NCI-H526 treated with DMSO at 0.1 percent for 48 hours (cell line): ENCODE results near the gene TBC1D8B.
"Not testable (repeated sequence)": the region's sequence is repeated elsewhere in the genome, so short reads cannot be mapped to it uniquely, and the experiment has no call there.

Experiments used
- DNase-seq: peaks from one replicate; lab custom pipeline; 2025; lab: John Stamatoyannopoulos, UW

The TBC1D8B gene

DNA sequence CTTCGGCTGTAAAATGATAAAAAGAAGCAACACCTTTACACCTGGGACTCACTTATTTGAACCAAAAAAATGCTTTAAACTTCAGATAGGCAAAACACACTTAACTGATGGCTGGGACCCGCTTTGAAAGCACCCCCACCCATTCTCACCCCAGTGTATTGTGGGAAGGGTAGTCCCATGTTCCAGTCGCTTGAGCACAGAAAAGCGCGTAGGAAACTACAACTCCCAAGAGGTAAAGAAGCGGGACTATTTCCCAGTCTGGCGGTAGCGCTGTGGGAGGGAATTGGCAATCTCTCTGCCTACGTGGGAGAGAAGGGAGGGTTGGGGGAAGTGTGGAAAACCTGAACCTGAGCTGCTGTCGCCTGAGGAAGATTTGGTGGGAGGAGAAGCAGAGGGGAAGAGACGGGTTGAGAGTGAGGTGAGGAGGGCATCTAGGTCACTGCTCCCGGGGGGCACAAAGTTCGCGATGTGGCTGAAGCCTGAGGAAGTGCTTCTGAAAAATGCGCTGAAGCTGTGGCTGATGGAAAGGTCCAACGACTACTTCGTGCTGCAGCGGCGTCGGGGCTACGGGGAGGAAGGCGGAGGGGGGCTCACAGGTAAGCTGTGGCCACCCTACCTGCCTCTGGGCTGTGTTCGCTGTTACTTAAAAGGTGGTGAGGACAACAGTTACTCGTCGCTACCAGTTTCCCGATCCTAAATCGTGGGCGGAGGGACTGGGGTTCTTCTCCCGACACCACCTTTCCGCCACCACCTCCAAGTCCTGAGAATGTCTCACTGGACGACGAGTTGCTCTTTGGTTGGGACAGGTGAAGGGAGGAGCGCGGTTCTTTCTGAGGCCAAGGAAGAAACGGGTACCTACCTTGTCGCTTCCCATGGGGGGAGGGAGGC lies at the start of gene TBC1D8B:
Gene TBC1D8B (plus strand): TSS at position 286 of the 888 bp plus-strand sequence. CDS start 181 bp downstream, at position 467.
- DNase-seq, result peak; percentile 76

DNA sequence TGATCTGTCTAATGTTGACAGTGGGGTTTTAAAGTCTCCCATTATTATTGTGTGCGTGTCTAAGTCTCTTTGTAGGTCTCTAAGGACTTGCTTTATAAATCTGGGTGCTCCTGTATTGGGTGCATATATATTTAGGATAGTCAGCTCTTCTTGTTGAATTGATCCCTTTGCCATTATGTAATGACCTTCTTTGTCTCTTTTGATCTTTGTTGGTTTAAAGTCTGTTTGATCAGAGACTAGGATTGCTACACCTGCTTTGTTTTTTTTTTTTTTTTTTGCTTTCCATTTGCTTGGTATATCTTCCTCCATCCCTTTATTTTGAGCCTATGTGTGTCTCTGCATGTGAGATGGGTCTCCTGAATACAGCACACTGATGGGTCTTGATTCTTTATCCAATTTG lies 33.2 kb upstream of the TBC1D8B start:
- DNase-seq, result not testable (repeated sequence)

DNA sequence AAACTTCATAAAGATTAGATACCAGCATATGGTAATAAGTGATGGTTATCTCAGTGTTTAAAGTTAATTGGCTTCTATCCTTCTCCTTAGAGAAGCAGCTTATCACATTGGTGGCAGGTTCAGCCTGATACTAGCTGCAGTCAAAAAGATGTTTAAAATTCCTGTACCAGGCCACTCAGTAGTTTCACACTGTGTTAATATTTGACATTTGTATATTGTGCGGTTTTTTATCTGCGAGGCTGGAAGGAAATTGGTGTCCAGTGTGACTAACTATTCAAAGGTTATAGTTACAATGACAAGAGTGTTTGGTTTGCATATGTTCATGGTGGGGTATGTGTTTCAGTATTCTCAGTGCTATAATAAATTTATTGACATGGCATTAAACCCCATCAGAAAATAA lies 27.5 kb upstream of the TBC1D8B start:
- no peak for DNase-seq

DNA sequence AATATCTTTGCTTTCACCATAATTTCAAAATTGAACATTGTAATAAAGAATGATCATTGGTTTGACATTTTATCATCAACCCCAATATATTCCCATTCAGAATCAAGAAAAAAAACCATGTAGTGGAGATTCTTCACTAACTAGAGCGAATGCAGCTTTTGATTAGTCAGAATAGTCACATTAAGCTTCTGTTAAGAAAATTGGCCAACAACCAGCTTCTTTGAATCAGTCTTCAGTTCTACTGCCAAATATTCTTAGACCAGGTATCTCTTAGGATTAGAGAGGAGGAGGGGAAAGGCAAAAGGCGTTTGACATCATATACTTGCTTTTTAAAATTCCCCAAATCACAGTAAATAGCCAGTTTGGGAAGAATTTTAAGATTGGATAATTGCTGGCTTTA lies 22.2 kb upstream of the TBC1D8B start:
- no peak for DNase-seq

DNA sequence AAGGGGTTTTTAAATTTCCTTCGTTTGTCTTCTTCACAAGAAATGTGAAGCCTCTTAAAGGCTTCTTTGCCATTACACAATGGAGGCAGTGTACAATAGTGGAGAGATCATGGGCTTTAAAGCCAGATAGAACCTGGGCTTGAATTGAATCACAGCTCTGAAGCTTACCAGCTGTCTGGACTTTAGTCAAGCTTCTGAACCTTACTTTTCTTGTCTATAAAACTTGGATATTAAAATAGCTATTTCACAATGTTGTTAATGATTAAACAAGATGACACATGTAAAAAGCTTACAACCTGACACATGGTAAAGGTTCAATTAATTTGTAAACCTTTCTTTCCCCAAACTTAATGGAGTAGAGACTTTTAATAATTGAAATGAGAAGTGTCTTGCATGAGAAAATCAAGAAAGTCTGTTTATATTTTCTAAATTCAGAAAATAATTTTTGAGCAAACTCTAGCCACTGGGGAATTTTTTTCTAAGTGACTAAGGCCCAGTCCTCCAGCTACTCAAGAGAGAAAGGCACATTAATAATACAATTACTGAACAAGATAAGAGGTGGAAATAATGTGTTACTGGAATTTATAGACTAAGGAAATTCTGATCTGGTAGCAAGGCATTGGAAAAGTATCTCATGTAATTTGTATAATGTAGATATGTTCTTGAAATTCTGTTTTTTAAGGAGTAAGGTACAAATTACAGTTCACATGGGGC lies 21.7 kb upstream of the TBC1D8B start:
- DNase-seq, result no peak

DNA sequence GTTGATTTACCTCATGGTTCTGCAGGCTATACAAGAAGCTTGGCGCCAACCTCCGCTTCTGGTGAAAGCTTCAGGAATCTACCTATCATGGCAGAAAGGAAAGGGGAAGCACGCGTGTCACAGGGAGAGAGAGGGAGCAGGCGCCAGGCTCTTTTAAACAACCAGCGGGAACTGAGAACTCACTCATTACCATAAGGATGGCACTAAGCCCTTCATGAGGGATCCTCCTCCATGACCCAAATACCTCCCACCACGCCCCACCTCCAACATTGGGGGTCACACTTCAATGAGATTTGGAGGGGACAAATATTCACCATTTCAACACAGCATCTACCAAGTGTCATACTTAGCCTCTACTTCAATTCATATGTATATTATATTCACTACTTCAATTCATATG lies 18.8 kb upstream of the TBC1D8B start:
- no peak for DNase-seq

DNA sequence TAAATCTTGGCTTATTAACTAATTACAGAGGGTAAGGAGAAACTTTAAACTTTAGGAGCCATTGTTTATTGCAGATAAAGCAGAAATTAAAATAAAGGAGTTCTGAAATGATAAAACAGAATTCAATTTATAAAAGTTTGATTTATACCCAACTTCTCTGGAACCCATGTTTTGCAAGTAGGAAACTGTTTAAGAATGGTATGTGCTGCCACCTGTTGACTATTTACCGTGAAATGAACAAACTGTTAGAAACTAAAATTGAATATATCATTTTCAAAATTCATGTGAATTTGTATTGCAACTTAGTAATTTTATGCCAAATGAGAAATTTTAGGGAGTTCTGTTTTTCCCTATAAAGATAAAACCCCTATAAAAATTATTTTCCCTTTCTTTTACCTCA lies 11.0 kb upstream of the TBC1D8B start:
- DNase-seq, result no peak

DNA sequence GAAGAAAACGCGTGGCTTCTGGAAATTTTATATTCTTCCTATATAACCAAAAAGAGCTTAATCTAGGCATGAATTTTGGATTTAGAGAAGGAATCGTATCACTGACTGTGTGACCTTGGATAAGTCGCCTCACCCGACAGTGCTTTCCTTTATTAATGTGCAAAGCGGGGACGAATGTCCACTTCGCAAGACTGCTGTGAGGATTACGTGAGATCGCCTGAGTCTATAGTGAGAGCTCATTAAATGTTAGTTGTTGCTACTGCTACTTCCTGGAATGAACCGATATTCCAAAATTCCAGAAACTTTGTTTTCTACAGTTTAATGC lies 448 bp upstream of the TBC1D8B start:
- peak; percentile 56 for DNase-seq

DNA sequence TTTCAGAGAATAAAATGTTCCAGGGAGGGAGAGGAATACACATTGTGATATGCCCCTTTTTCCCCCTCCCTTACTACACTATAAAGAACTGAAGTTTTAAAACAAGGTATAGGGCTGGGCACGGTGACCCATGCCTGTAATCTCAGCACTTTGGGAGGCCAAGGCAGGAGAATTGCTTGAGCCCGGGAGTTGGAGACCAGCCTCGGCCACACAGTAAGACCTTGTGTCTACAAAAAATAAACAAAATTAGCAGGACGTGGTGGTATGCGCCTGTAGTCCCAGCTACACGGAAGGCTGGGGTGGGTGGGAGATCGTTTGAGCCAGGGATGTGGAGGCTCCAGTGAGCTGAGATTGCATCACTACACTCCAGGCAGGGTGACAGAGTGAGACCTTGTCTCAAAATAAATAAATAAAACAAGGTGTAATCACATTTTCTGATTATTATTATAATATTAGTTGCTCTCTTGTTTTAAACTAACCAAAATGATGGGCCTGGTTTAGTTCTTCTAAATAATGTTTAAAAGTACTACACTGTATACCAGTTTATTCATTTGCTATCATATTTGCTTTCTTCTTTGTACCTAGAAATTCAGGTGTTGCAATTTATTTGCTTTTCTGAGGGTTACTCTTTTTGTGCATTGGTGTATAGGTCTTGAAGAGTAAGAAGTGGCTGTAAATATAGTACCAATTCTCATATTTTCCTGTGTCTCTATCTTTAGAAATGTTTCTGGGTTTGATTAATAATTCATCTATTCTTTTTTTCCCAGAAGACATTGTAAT lies 8.8 kb downstream of the TBC1D8B start:
- no peak for DNase-seq

DNA sequence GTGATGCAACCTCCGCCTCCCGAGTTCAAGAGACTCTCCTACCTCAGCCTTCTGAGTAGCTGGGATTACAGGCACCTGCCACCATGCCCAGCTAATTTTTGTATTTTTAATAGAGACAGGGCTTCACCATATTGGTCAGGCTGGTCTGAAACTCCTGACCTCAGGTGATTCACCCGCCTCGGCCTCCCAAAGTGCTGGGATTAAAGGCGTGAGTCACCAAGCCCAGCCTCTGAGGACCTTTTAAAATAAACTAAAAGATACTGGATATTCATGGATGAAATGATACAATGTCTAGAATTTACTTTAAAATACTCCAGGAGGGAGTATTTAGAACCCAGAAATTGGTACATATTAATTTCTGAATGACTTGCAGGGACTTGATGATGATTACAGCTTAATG lies 10.5 kb downstream of the TBC1D8B start:
- DNase-seq, result not testable (repeated sequence)

DNA sequence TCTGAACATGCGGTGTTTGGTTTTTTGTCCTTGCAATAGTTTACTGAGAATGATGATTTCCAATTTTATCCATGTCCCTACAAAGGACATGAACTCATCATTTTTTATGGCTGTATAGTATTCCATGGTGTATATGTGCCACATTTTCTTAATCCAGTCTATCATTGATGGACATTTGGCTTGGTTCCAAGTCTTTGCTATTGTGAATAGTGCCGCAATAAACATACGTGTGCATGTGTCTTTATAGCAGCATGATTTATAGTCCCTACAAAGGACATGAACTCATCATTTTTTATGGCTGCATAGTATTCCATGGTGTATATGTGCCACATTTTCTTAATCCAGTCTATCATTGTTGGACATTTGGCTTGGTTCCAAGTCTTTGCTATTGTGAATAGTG lies 11.6 kb downstream of the TBC1D8B start:
- DNase-seq, result not testable (repeated sequence)

DNA sequence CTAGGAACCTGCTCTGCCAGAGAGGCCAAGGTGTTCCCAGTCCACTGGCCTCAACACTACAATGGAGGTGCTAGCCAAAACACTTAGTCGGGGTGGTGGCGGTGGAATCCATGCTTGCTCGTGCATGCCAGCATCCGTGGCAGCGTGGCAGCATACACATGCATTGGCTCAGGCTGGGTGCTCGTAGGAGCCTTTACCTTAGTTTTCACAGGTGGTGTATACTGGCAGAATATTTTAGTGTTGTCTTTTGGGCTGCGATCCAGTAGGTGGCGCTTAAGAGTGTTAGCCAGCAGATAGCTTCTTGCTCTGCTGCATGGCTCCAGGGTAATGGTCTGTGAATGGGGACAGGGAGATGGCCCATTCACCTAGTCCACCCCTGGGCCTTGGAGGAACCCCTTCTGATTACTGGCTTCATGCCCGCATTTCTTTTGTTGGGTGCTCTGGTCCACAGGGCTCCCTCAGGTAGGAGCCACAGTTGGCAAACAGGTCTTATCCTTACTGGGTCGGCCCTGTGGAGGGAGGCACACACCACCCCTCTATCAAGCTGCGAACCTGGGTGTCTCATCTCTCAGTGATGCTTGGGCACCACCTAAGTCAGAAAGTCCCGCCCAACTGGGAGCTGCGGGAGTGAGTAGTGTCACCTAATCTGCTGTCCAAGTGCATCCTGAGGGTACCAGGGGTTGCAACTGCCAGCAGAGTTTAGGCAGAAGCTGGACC lies 60.7 kb downstream of the TBC1D8B start:
- peak; percentile 1 for DNase-seq

DNA sequence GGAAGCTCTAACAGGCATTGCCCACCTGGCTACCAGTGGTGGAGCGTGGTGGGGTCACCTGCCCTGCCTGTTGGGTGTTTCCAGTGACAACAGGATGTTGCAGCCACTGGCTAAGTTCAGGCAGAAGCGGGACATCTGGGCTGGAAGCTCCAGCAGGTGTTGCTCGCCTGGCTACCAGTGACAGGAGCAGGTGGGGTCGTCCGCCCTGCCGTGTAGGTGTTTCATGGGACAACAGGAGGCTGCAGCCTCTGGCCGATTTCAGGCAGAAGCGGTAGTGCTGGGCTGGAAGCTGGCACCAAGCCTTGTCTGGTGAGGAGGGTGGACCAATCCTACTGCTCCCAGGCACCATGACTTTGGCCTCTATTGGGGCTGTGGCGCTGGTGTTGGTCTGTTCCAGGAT lies 61.2 kb downstream of the TBC1D8B start:
- no peak for DNase-seq

DNA sequence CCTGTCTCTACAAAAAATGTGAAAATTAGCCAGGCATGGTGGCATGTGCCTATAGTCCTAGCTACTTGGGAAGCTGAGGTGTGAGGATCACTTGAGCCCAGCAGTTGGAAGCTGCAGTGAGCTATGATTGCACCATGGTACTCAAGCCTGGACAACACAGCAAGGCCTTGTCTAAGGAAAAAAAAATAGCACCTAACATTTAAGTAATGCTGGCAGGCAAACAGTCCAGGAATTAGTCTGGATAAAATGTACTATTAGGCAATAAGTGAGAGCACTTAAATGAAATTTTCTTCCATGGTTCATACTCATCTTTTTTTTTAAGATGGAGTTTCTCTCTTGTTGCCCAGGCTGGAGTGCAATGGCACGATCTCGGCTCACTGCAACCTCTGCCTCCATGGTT lies 70.3 kb downstream of the TBC1D8B start:
- not testable (repeated sequence) for DNase-seq

DNA sequence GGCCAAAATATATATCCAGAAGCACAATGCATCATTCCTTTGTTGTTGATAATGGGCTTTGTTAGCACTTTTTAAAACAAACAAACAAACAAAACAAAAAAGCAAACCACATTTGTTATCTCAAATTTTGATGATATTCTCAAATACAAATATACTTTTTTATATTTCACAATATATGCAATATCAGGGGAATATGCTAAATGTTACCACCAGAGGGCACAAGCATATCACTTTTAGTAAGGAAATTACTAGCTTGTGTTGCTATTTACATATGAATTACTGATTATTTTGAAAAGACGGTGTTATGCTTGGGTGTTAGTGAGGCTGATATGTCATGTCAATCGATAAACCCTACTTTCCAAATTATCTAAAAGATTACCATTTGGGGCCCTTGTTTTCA lies 71.6 kb downstream of the TBC1D8B start:
- DNase-seq, result no peak

DNA sequence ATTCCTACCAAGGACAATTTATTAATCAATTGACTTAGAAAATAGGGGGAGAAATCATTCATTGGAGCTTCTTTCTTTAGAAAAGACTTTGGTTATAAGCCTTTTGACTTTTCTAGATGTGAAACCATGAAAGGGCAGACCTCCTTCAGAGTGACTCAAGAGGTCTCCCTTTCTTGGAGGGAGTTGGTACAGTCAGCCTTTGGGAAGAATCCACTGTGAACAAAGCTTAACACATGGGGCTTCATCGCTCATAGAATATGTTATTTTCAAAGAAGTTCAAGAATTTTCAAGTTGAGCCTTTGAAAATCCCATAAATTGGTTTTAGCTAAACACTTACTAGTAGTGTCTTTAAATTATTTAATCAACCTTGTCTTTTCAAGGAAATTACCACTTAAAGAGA lies 72.7 kb downstream of the TBC1D8B start:
- DNase-seq, result no peak

DNA sequence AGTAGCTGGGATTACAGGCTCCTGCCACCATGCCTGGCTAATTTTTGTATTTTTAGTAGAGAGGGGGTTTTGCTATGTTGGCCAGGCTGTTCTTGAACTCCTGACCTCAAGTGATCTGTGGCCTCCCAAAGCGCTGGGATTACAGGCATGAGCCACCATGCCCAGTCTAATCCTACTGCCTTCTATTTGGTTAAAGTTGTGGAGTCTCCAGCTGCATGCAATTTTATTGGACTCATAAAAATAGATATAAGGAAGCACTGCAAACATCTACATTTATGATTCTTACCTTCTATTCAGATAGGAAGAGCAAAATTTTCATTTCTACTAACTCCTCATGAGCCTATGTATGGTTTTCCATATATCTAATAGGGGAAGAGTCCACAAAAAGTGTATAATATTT lies 87.0 kb downstream of the TBC1D8B start:
- no peak for DNase-seq

DNA sequence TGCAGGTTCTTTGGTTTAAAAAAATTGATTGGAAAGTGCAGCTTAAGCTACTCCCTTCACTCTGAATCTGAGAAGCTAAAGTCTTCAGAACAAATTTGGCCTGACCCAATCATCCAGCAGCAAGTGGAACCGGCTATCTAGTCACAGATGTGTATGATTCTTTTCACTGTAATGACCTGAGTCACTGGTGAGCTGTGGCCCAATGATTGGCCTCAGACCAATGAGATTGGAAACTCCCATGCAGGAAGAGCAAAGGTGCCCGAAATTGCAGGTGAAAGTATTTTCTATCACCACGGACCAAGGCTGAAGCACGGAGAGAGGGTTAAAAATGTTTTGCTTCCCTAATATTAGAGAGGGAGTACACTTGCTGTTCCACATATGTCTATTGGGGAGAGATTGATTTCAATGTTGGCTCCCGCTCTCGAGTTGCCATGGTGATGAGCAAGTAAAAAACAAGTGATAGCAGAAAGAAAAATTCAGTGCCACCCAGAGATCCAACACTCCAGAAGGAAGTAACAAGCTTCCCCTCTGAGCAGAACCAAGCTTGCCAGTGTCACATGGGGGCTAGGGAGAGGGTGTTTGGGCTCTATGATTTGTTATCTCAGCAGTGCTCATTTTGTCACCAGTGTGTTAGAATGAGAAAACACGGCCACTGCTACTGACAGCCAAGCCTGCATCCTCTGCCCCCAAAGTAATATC lies 89.4 kb downstream of the TBC1D8B start:
- DNase-seq, result no peak

DNA sequence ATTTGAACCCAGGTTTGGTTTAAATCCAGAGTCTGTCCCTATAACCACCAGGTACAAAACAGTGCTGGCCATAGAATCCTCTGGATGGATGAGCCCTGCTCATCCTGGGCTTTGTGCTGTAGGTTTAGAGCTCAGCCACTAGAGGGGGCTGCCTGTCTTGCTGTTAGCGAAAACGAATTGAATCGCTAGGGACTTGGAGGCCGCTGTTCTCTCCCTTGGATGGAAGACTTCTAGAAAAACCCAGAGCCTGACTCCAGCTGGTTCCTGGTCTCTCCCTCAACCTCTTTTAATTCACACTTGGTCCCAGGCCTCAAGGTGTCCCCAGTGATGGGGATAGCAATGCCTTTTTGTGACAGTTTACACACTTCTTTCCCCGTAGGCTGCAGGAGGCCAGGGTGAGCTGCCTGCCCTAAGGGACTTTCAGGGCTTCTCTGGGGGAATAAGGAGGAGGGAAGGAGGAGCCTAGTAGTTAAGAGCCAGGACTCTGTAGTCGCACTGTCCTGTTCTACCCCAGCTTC lies 92.0 kb downstream of the TBC1D8B start:
- peak; percentile 27 for DNase-seq

DNA sequence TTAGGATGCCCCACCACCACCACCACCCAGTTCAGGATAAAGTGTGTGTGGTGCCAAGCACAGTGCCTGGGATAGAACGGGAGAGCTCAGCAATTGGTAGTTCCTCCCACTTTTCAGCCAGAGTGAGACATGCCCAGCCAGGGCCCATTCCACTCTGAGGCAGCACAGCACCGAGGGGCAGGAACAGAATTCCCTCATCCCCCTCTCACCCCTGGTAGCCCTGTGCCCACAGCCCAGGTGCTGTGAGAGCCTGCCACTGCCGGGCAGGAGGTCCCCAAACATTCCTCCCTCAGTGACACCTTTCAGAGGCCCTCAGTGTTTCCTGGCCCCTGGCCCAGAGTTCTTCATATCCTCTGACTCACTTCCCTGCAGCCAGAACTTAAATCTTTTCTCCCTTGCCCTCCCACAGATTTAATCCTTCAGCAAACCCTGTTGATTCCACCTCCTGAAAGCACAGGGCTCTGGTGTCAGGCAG lies 92.5 kb downstream of the TBC1D8B start:
- DNase-seq, result no peak

DNA sequence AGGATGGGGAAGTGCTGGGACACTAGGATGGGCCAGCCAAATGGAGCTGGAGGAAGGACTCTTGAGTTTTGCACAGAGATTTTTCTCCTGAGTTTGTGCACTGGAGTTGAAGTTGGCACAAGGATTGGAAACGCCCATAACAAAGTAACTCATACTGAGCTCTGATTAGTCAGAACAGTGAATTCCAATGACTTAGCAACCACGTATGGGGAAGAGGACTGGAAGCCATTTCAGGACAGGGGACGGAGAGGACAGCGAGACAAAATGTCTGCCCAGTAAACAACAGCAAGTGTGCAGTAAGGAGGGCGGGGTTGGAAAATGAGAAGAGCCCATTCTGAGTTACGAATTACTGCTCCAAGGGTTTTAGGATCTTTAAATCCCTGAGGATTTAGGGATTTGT lies 94.8 kb downstream of the TBC1D8B start:
- no peak for DNase-seq
